ENCODE measurements around the gene MRPS30.
"Not testable (repeated sequence)": the region's sequence is repeated elsewhere in the genome, so short reads cannot be mapped to it uniquely, and the experiment has no call there.

Gene MRPS30

DNA sequence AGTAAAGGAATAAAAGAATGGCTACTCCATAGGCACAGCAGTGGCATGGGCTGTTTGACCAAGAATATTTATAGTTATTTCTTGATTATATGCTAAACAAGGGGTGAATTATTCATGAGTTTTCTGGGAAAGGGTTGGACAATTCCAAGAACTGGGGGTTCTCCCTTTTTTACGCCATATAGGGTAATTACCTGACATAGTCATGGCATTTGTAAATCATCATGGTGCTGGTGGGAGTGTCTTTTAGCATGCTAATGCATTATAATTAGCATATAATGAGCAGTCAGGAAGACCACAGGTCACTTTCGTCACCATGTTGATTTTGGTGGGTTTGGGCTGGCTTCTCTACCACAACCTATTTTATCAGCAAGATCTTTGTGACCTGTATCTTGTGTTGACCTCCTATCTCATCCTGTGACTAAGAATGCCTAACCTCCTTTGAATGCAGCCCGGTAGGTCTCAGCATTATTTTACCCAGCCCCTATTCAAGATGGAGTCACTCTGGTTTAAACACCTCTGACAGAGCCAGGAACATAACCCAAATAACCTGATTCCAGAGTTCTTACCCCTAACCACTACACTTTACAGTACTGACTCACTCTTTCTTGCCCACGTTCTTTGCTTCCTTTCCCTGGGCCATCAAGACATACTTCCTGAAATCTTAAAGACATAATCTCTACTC, 25.0 kb upstream of the MRPS30 start:
- H3K27me3 ChIP-seq (ENCODE audit: insufficient read depth, poor library complexity, severe bottlenecking) = no peaks in the 10 kb centered on the region
- TF ChIP-seq GABPA (IDR thresholded peaks at IDR 0.05; ENCODE audit: low read depth) (no peak), POLR2AphosphoS5 (IDR thresholded peaks at IDR 0.05; ENCODE audit: low read depth) (no peak), SPI1 (IDR thresholded peaks at IDR 0.05; ENCODE audit: borderline replicate concordance, low read depth) (no peak)
- TF ChIP-seq, protein P1, sequence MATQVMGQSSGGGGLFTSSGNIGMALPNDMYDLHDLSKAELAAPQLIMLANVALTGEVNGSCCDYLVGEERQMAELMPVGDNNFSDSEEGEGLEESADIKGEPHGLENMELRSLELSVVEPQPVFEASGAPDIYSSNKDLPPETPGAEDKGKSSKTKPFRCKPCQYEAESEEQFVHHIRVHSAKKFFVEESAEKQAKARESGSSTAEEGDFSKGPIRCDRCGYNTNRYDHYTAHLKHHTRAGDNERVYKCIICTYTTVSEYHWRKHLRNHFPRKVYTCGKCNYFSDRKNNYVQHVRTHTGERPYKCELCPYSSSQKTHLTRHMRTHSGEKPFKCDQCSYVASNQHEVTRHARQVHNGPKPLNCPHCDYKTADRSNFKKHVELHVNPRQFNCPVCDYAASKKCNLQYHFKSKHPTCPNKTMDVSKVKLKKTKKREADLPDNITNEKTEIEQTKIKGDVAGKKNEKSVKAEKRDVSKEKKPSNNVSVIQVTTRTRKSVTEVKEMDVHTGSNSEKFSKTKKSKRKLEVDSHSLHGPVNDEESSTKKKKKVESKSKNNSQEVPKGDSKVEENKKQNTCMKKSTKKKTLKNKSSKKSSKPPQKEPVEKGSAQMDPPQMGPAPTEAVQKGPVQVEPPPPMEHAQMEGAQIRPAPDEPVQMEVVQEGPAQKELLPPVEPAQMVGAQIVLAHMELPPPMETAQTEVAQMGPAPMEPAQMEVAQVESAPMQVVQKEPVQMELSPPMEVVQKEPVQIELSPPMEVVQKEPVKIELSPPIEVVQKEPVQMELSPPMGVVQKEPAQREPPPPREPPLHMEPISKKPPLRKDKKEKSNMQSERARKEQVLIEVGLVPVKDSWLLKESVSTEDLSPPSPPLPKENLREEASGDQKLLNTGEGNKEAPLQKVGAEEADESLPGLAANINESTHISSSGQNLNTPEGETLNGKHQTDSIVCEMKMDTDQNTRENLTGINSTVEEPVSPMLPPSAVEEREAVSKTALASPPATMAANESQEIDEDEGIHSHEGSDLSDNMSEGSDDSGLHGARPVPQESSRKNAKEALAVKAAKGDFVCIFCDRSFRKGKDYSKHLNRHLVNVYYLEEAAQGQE (IDR thresholded peaks at IDR 0.05; ENCODE audit: insufficient replicate concordance, low read depth) = no peak
- TF ChIP-seq, protein P2, sequence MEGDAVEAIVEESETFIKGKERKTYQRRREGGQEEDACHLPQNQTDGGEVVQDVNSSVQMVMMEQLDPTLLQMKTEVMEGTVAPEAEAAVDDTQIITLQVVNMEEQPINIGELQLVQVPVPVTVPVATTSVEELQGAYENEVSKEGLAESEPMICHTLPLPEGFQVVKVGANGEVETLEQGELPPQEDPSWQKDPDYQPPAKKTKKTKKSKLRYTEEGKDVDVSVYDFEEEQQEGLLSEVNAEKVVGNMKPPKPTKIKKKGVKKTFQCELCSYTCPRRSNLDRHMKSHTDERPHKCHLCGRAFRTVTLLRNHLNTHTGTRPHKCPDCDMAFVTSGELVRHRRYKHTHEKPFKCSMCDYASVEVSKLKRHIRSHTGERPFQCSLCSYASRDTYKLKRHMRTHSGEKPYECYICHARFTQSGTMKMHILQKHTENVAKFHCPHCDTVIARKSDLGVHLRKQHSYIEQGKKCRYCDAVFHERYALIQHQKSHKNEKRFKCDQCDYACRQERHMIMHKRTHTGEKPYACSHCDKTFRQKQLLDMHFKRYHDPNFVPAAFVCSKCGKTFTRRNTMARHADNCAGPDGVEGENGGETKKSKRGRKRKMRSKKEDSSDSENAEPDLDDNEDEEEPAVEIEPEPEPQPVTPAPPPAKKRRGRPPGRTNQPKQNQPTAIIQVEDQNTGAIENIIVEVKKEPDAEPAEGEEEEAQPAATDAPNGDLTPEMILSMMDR (IDR thresholded peaks at IDR 0.05; ENCODE audit: insufficient read depth, low read length) = no peak

DNA sequence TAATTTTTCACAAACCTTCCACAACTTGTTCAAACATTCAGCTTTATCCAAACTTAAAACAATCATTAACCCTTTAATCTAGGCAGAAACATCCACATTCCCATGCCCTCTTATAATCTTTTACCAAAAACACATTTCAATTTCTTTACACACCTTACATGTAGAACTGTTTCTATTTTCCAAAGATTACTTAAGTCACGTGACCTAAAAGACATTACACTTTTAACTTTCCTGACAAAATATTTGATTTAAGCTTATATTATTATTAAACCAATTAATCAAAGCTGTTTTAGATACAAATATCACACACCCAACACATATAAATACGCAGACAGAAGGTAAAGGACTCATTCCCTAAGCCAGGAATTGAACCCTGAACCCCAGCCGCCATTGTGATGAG, 21.0 kb upstream of the MRPS30 start:
- DNase-seq (ENCODE audit: low read depth in 1 of 2, low spot score in 1 of 2) = no peak
- H3K27ac ChIP-seq (replicated peaks) = no peak overlapping the region
- no peaks in the 10 kb centered on the region for H3K27me3 ChIP-seq (ENCODE audit: insufficient read depth, poor library complexity, severe bottlenecking)
- no peak overlapping the region for H3K4me3 ChIP-seq (replicated peaks; ENCODE audit: insufficient read depth, low read length)
- TF ChIP-seq POLR2AphosphoS5 (IDR thresholded peaks at IDR 0.05; ENCODE audit: low read depth) (no peak), SPI1 (IDR thresholded peaks at IDR 0.05; ENCODE audit: borderline replicate concordance, low read depth) (no peak), GABPA (IDR thresholded peaks at IDR 0.05; ENCODE audit: low read depth) (no peak)
- TF ChIP-seq, protein P1 (IDR thresholded peaks at IDR 0.05; ENCODE audit: insufficient replicate concordance, low read depth) = no peak
- TF ChIP-seq, protein P2 (IDR thresholded peaks at IDR 0.05; ENCODE audit: insufficient read depth, low read length) = no peak

More for the DNA sequence above, 25.0 kb upstream of the MRPS30 start:
- Histone ChIP-seq H3K27ac (replicated peaks) (no peak overlapping the region), H3K4me3 (replicated peaks; ENCODE audit: insufficient read depth, low read length) (no peak overlapping the region)
- DNase-seq (ENCODE audit: low read depth in 1 of 2, low spot score in 1 of 2) = no peak

DNA sequence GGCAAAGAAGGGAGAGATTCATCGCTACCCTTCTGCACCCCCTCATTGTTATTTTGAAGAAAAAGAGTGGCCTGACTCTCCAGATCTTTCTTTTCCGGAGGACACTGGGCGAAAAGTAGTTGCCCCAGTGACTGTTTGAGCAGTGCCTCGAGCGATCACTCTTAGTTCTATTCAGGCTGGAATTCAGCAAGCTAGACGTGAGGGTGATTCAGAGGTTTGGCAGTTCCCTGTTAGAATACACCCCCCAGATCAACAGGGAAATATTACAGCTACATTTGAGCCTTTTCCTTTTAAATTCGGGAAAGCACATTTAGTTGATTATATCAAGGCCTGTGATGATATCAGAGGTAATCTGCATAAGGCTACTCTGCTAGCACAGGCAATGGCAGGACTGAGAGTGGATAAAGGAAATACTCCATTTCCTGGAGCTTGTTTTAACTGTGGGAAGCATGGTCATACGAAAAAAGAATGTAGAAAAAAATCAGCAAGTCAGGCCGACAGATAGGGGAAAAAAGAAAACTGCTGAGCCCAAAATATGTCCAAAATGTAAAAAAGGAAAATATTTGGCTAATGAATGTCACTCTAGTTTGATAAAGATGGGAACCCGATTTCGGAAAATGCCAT, 19.3 kb upstream of the MRPS30 start:
- not testable (repeated sequence) for H3K27ac ChIP-seq (replicated peaks); H3K27me3 ChIP-seq (ENCODE audit: insufficient read depth, poor library complexity, severe bottlenecking); DNase-seq (ENCODE audit: low read depth in 1 of 2, low spot score in 1 of 2); H3K4me3 ChIP-seq (replicated peaks; ENCODE audit: insufficient read depth, low read length)

DNA sequence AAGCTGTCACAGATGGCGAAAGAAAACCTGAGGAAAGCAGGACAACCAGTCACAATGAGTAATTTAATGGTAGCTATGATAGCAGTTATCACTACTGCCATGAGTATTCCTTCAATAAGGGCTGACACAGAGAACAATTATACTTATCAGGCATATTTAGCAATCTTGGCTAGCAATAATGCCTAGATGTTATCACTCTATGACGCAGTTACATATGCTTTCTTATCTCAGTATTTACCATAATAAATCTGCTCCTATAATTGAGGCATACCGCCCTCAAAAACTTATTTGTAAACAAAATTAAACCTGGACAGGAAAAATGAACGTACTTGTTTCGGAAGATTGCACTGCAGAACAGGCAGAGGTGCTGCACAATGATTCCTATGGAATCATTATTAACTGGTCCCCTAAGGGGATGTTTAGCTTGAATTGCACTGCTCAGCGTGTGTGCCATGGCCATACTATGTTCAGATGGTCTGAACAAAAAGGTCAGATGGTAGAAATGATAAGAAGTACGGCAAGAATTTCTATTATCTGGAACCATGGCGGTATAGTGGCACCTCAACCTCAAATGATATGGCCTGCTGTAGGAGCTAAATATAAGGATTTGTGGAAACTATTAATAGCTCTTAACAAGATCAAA, 16.6 kb upstream of the MRPS30 start:
- not testable (repeated sequence) for DNase-seq (ENCODE audit: low read depth in 1 of 2, low spot score in 1 of 2); H3K27me3 ChIP-seq (ENCODE audit: insufficient read depth, poor library complexity, severe bottlenecking); H3K27ac ChIP-seq (replicated peaks); H3K4me3 ChIP-seq (replicated peaks; ENCODE audit: insufficient read depth, low read length)

All from HL-60 (cell line).